Calu3 (cell line): ENCODE results near the gene SLC33A1. TPM values are rescaled to one million over a fixed set of nuclear protein-coding genes. Genes with fewer than 3 reads are reported as not detected.

Experiments used
- BruUV-seq: library from RNA; stranded (reverse); fragments of 400-500 nt; replicated peaks from 2 replicates; lab custom pipeline; 2021; lab: Mats Ljungman, UMichigan
- CTCF ChIA-PET: fragments of 300-600 bp; sonication (Branson Sonifier 250); formaldehyde crosslinking; loops from one replicate; lab custom pipeline; 2022; ENCODE audit warnings: antibody characterized with exemption; lab: Charles Lee
- DNase-seq: peaks from one replicate; pipeline ENCODE4 v3.0.0; 2022
- H3K27ac Mint-ChIP-seq: one replicate; pipeline ENCODE4 v1.8.0; 2022; ENCODE audit warnings: mixed read lengths; ENCODE audit not compliant: unreplicated experiment
- H3K27me3 Mint-ChIP-seq: one replicate; pipeline ENCODE4 v1.8.0; 2022; ENCODE audit warnings: mixed read lengths; ENCODE audit not compliant: unreplicated experiment
- H3K36me3 Mint-ChIP-seq: one replicate; pipeline ENCODE4 v1.8.0; 2022; ENCODE audit warnings: mild to moderate bottlenecking, moderate library complexity, mixed read lengths; ENCODE audit not compliant: insufficient read depth, unreplicated experiment
- H3K4me1 Mint-ChIP-seq: one replicate; pipeline ENCODE4 v1.8.0; 2022; ENCODE audit warnings: mild to moderate bottlenecking, low read depth, mixed read lengths; ENCODE audit not compliant: unreplicated experiment
- H3K4me3 Mint-ChIP-seq: one replicate; pipeline ENCODE4 v1.8.0; 2022; ENCODE audit warnings: mild to moderate bottlenecking, low read depth, moderate library complexity, mixed read lengths; ENCODE audit not compliant: unreplicated experiment
- H3K9me3 Mint-ChIP-seq: one replicate; pipeline ENCODE4 v1.8.0; 2022; ENCODE audit warnings: low read depth, mixed read lengths; ENCODE audit not compliant: unreplicated experiment
- CTCF ChIP-seq: fragments of 200-600 bp; IDR thresholded peaks from one replicate; pipeline ENCODE4 v1.8.0; 2022; ENCODE audit warnings: antibody characterized with exemption; ENCODE audit not compliant: unreplicated experiment
- intact Hi-C: fragments of 100-400 bp; cut with micrococcal nuclease; formaldehyde crosslinking; loops from one replicate; pipeline ENCODE4 v1.10.0; 2022; ENCODE audit not compliant: unreplicated experiment
- total RNA-seq: library from RNA; stranded (reverse); gene quantifications from 2 replicates; pipeline ENCODE4 v1.2.3, GENCODE V29; 2022

The SLC33A1 gene
- total RNA-seq, 1 experiment from 2014 or later = 72.0 TPM

- intact Hi-C loops = no loop called here
- H3K4me3 Mint-ChIP-seq = no peak overlapping the region
- no peak for DNase-seq
- peaks cover 5% of the 10 kb centered on the region for H3K4me1 Mint-ChIP-seq
- H3K27ac Mint-ChIP-seq = no peak overlapping the region
- BruUV-seq = no TSS peak
- H3K36me3 Mint-ChIP-seq = no peaks in the 10 kb centered on the region
- H3K27me3 Mint-ChIP-seq = no peaks in the 10 kb centered on the region
- CTCF ChIA-PET = interaction anchor here (1.0 kb wide), 1 partner anchor 11 kb away, joined by 11 read pairs; no protein-coding TSS in a partner anchor
- TF ChIP-seq CTCF = no peak
- peaks cover 4% of the 10 kb centered on the region for H3K9me3 Mint-ChIP-seq
Measured at GRCh38 chr3:155782390-155782953, 71.8 kb downstream of the SLC33A1 start.

GRCh38 chr3:155780291-155780690 is 73.9 kb downstream of the SLC33A1 start:
- no peaks in the 10 kb centered on the region for H3K36me3 Mint-ChIP-seq
- CTCF ChIA-PET = no interaction called here
- H3K27me3 Mint-ChIP-seq = no peaks in the 10 kb centered on the region
- no TSS peak for BruUV-seq
- no peak overlapping the region for H3K27ac Mint-ChIP-seq
- no peak for TF ChIP-seq CTCF
- H3K9me3 Mint-ChIP-seq = peaks cover 4% of the 10 kb centered on the region
- no peak overlapping the region for H3K4me3 Mint-ChIP-seq
- H3K4me1 Mint-ChIP-seq = no peaks in the 10 kb centered on the region
- intact Hi-C loops = no loop called here
- DNase-seq = no peak

- Mint-ChIP-seq H3K36me3 (peaks cover 5% of the 10 kb centered on the region), H3K9me3 (peaks cover 4% of the 10 kb centered on the region), H3K27ac (no peak overlapping the region), H3K4me3 (no peak overlapping the region), H3K4me1 (no peaks in the 10 kb centered on the region), H3K27me3 (no peaks in the 10 kb centered on the region)
- no TSS peak for BruUV-seq
- no peak for DNase-seq
- TF ChIP-seq CTCF = no peak
- intact Hi-C loops = no loop called here
- CTCF ChIA-PET = no interaction called here
Measured at GRCh38 chr3:155778462-155778861, 75.8 kb downstream of the SLC33A1 start.

GRCh38 chr3:155772801-155773200 is 81.4 kb downstream of the SLC33A1 start:
- intact Hi-C loops = no loop called here
- H3K4me1 Mint-ChIP-seq = no peaks in the 10 kb centered on the region
- H3K36me3 Mint-ChIP-seq = peaks cover 14% of the 10 kb centered on the region
- H3K27me3 Mint-ChIP-seq = no peaks in the 10 kb centered on the region
- TF ChIP-seq CTCF = no peak
- no peak overlapping the region for H3K27ac Mint-ChIP-seq
- CTCF ChIA-PET = interaction anchor here (0.7 to 0.8 kb wide), 2 partner anchors 107 to 1189 kb away, joined by 3 read pairs; no protein-coding TSS in a partner anchor
- no peak overlapping the region for H3K4me3 Mint-ChIP-seq
- no peak for DNase-seq
- BruUV-seq = no TSS peak
- no peaks in the 10 kb centered on the region for H3K9me3 Mint-ChIP-seq
